HUES64 (cell line): ENCODE measurements around the gene SUPT6H.
A peak's percentile ranks its signal among the peaks of the same experiment; 100 is the strongest.

Experiments
- H3K27ac ChIP-seq: 2 replicates; pipeline ENCODE4 v1.7.0; 2013; ENCODE audit warnings: low read depth, low read length, inconsistent platforms
- H3K27me3 ChIP-seq: 2 replicates; pipeline ENCODE4 v1.6.1; 2013; ENCODE audit warnings: mild to moderate bottlenecking, low read length; ENCODE audit not compliant: insufficient read depth
- H3K36me3 ChIP-seq: 2 replicates; pipeline ENCODE4 v1.6.1; 2013; ENCODE audit warnings: mild to moderate bottlenecking, low read length; ENCODE audit not compliant: insufficient read depth
- H3K4me1 ChIP-seq: 2 replicates; pipeline ENCODE4 v1.6.1; 2013; ENCODE audit warnings: mild to moderate bottlenecking, low read length, moderate library complexity; ENCODE audit not compliant: insufficient read depth
- H3K4me3 ChIP-seq: 2 replicates; pipeline ENCODE4 v1.5.1; 2013; ENCODE audit warnings: mild to moderate bottlenecking, low read length, moderate library complexity
- H3K9ac ChIP-seq: 2 replicates; pipeline ENCODE4 v1.6.1; 2013; ENCODE audit warnings: mild to moderate bottlenecking, low read depth, low read length
- H3K9me3 ChIP-seq: 2 replicates; pipeline ENCODE4 v1.6.1; 2013; ENCODE audit warnings: low read depth, low read length; ENCODE audit not compliant: insufficient read depth
- WGBS: fragments of 150-250, 120-280 bp; methylation state at CpG from one replicate; pipeline ENCODE4 v1.1.7; 2013; ENCODE audit warnings: missing lambda C conversion rate; 5-methylcytosine and 5-hydroxymethylcytosine counted together

The SUPT6H gene

GRCh38 chr17:28624148-28624547, 37.9 kb upstream of the SUPT6H start:
- no peak overlapping the region for H3K9ac ChIP-seq
- WGBS = 96% methylated on average over 2 of the region's 2 CpGs
- H3K27ac ChIP-seq = no peak overlapping the region
- no peaks in the 10 kb centered on the region for H3K4me1 ChIP-seq
- H3K9me3 ChIP-seq = no peaks in the 10 kb centered on the region
- no peaks in the 10 kb centered on the region for H3K27me3 ChIP-seq
- H3K36me3 ChIP-seq = peaks cover 96% of the 10 kb centered on the region
- no peak overlapping the region for H3K4me3 ChIP-seq

GRCh38 chr17:28626818-28627217, 35.2 kb upstream of the SUPT6H start:
- whole genome bisulfite sequencing = 95% methylated on average over 4 of the region's 4 CpGs
- no peaks in the 10 kb centered on the region for H3K9me3 ChIP-seq
- no peaks in the 10 kb centered on the region for H3K4me1 ChIP-seq
- H3K4me3 ChIP-seq = no peak overlapping the region
- no peak overlapping the region for H3K9ac ChIP-seq
- H3K27me3 ChIP-seq = no peaks in the 10 kb centered on the region
- peaks cover 95% of the 10 kb centered on the region for H3K36me3 ChIP-seq
- no peak overlapping the region for H3K27ac ChIP-seq

GRCh38 chr17:28634206-28634865, 27.7 kb upstream of the SUPT6H start:
- no peaks in the 10 kb centered on the region for H3K4me1 ChIP-seq
- H3K27ac ChIP-seq = no peak overlapping the region
- H3K4me3 ChIP-seq = no peak overlapping the region
- H3K36me3 ChIP-seq = peaks cover 100% of the 10 kb centered on the region
- no peak overlapping the region for H3K9ac ChIP-seq
- 94% methylated on average over 14 of the region's 14 CpGs for WGBS
- H3K27me3 ChIP-seq = no peaks in the 10 kb centered on the region
- H3K9me3 ChIP-seq = no peaks in the 10 kb centered on the region

GRCh38 chr17:28635506-28635905, 26.5 kb upstream of the SUPT6H start:
- H3K9me3 ChIP-seq = no peaks in the 10 kb centered on the region
- H3K27ac ChIP-seq = no peak overlapping the region
- no peaks in the 10 kb centered on the region for H3K4me1 ChIP-seq
- no peaks in the 10 kb centered on the region for H3K27me3 ChIP-seq
- H3K4me3 ChIP-seq = no peak overlapping the region
- no peak overlapping the region for H3K9ac ChIP-seq
- 96% methylated on average over 1 of the region's 1 CpG for WGBS
- H3K36me3 ChIP-seq = peaks cover 98% of the 10 kb centered on the region

GRCh38 chr17:28641579-28641978, 20.4 kb upstream of the SUPT6H start:
- WGBS = 95% methylated on average over 2 of the region's 2 CpGs
- peaks cover 74% of the 10 kb centered on the region for H3K36me3 ChIP-seq

GRCh38 chr17:28643983-28644786, 17.8 kb upstream of the SUPT6H start:
- Histone ChIP-seq H3K9me3 (no peaks in the 10 kb centered on the region), H3K4me1 (peaks cover 13% of the 10 kb centered on the region), H3K4me3 (peak overlapping the region; percentile 97), H3K27ac (peak overlapping the region; percentile 96), H3K9ac (peak overlapping the region; percentile 83), H3K36me3 (peaks cover 60% of the 10 kb centered on the region), H3K27me3 (no peaks in the 10 kb centered on the region)
- WGBS = 4% methylated on average over 18 of the region's 18 CpGs

More at GRCh38 chr17:28641579-28641978, 20.4 kb upstream of the SUPT6H start:
- Histone ChIP-seq H3K4me1 (peaks cover 9% of the 10 kb centered on the region), H3K9ac (no peak overlapping the region), H3K27ac (no peak overlapping the region), H3K9me3 (no peaks in the 10 kb centered on the region), H3K4me3 (no peak overlapping the region), H3K27me3 (no peaks in the 10 kb centered on the region)

GRCh38 chr17:28644787-28645575, 17.0 kb upstream of the SUPT6H start, which contains the start of gene BLTP2:
Gene BLTP2 (minus strand): TSS chr17:28645158. CDS start chr17:28645056, 102 bp downstream.
- H3K9ac ChIP-seq = peak within 1 kb of the TSS; percentile 83
- under 1% methylated on average over 89 of the region's 89 CpGs for WGBS
- H3K4me3 ChIP-seq = peak within 1 kb of the TSS; percentile 97
- H3K4me1 ChIP-seq = peaks cover 13% of the 10 kb centered on the region
- H3K27ac ChIP-seq = peak within 1 kb of the TSS; percentile 96
- H3K36me3 ChIP-seq = peaks cover 54% of the 10 kb centered on the region
- H3K9me3 ChIP-seq = no peaks in the 10 kb centered on the region
- no peaks in the 10 kb centered on the region for H3K27me3 ChIP-seq

GRCh38 chr17:28645576-28645939, 16.4 kb upstream of the SUPT6H start:
- Histone ChIP-seq H3K4me3 (peak overlapping the region; percentile 97), H3K9me3 (no peaks in the 10 kb centered on the region), H3K9ac (peak overlapping the region; percentile 83), H3K27me3 (no peaks in the 10 kb centered on the region), H3K27ac (peak overlapping the region; percentile 79), H3K4me1 (peaks cover 13% of the 10 kb centered on the region), H3K36me3 (peaks cover 52% of the 10 kb centered on the region)
- WGBS = 79% methylated on average over 8 of the region's 8 CpGs

GRCh38 chr17:28646039-28646754, 15.8 kb upstream of the SUPT6H start:
- WGBS = 89% methylated on average over 11 of the region's 12 CpGs
- H3K4me3 ChIP-seq = peak overlapping the region; percentile 97
- H3K27me3 ChIP-seq = no peaks in the 10 kb centered on the region
- H3K36me3 ChIP-seq = peaks cover 52% of the 10 kb centered on the region
- H3K4me1 ChIP-seq = peaks cover 13% of the 10 kb centered on the region
- H3K27ac ChIP-seq = peak overlapping the region; percentile 57
- H3K9ac ChIP-seq = no peak overlapping the region
- no peaks in the 10 kb centered on the region for H3K9me3 ChIP-seq

GRCh38 chr17:28648698-28649097, 13.3 kb upstream of the SUPT6H start:
- H3K9me3 ChIP-seq = no peaks in the 10 kb centered on the region
- no peak overlapping the region for H3K4me3 ChIP-seq
- WGBS = 94% methylated on average over 2 of the region's 2 CpGs
- H3K4me1 ChIP-seq = peaks cover 8% of the 10 kb centered on the region
- H3K9ac ChIP-seq = no peak overlapping the region
- no peaks in the 10 kb centered on the region for H3K27me3 ChIP-seq
- H3K27ac ChIP-seq = no peak overlapping the region
- peaks cover 50% of the 10 kb centered on the region for H3K36me3 ChIP-seq
